Lower lobe of right lung (tissue), 2 donors: ENCODE measurements around the gene FAN1. TPM values are rescaled to one million over a fixed set of nuclear protein-coding genes. Genes with fewer than 3 reads are reported as not detected.
A peak's percentile ranks its signal among the peaks of the same experiment; 100 is the strongest.

Experiments used
- ATAC-seq, 2 donors: fragments of 200-7000 bp; cut with Tn5 transposase; one replicate each; pipeline ENCODE4 v1.9.1; 2020 to 2022; ENCODE audit warnings: mild to moderate bottlenecking in 2 of 2, moderate library complexity in 2 of 2
- DNase-seq: peaks from one replicate; pipeline ENCODE4 v3.0.0-alpha.2; 2020
- H3K27ac ChIP-seq: fragments of 200-600 bp; one replicate; pipeline ENCODE4 v1.8.0; 2022
- H3K27me3 ChIP-seq: fragments of 200-600 bp; one replicate; pipeline ENCODE4 v1.8.0; 2022; ENCODE audit warnings: low read depth
- H3K36me3 ChIP-seq: fragments of 200-600 bp; one replicate; pipeline ENCODE4 v1.8.0; 2022; ENCODE audit warnings: mild to moderate bottlenecking
- H3K4me1 ChIP-seq: fragments of 200-600 bp; one replicate; pipeline ENCODE4 v1.8.0; 2022
- H3K4me3 ChIP-seq: fragments of 200-600 bp; one replicate; pipeline ENCODE4 v1.8.0; 2022; ENCODE audit warnings: mild to moderate bottlenecking
- H3K9me3 ChIP-seq: fragments of 200-600 bp; one replicate; pipeline ENCODE4 v1.8.0; 2022
- intact Hi-C: fragments of 100-400 bp; cut with DNase I; formaldehyde crosslinking; loops from one replicate; pipeline ENCODE4 v1.11.0; 2022
- total RNA-seq: library from RNA; stranded (reverse); fragmentation: NEBNext Ultra II Directional; extraction: Animal tissue kit (Norgen Biotek cat#: 25700); gene quantifications from one replicate; pipeline ENCODE4 v1.2.1, GENCODE V29; 2021
- TF ChIP-seq, protein P1 (sequence below): fragments of 200-600 bp; IDR thresholded peaks from one replicate; pipeline ENCODE4 v1.8.0; 2022; ENCODE audit warnings: antibody characterized with exemption, mild to moderate bottlenecking
- donor health status: DM: no; HTN: yes; CAD: no; lungs with severe emphysema.

FAN1 gene
- total RNA-seq, 1 donor from 2014 or later = 20.9 TPM

DNA sequence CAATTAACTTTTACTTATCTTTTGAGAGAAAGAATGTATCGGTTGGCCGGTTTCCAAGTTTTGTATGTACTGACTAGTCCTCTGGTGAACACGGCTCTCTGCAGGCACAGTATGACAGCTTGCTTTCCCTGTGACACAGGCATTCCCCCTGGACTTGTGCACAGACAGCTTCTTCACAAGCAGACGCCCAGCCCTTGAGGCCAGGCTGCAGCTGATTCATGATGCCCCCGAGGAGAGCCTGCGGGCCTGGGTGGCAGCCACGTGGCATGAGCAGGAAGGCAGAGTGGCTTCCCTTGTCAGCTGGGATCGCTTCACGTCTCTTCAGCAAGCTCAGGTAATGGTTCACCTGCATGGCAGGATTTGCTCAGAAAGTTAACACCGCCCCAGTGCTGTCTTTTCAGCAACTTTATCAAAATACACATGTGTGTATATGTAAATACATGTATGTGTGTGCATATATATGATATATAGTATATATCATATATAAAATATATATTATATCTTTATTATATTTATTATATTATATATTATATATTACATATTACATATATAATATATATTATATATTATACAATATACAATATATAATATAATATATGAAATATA, 25.5 kb downstream of the FAN1 start:
- TF ChIP-seq, protein P1, sequence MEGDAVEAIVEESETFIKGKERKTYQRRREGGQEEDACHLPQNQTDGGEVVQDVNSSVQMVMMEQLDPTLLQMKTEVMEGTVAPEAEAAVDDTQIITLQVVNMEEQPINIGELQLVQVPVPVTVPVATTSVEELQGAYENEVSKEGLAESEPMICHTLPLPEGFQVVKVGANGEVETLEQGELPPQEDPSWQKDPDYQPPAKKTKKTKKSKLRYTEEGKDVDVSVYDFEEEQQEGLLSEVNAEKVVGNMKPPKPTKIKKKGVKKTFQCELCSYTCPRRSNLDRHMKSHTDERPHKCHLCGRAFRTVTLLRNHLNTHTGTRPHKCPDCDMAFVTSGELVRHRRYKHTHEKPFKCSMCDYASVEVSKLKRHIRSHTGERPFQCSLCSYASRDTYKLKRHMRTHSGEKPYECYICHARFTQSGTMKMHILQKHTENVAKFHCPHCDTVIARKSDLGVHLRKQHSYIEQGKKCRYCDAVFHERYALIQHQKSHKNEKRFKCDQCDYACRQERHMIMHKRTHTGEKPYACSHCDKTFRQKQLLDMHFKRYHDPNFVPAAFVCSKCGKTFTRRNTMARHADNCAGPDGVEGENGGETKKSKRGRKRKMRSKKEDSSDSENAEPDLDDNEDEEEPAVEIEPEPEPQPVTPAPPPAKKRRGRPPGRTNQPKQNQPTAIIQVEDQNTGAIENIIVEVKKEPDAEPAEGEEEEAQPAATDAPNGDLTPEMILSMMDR = no peak
- Histone ChIP-seq H3K9me3 (no peaks in the 10 kb centered on the region), H3K36me3 (peaks cover 81% of the 10 kb centered on the region), H3K27me3 (no peaks in the 10 kb centered on the region), H3K27ac (no peak overlapping the region), H3K4me3 (no peak overlapping the region), H3K4me1 (no peaks in the 10 kb centered on the region)
- intact Hi-C loops = no loop called here
- ATAC-seq (no peak), DNase-seq (no peak)

DNA sequence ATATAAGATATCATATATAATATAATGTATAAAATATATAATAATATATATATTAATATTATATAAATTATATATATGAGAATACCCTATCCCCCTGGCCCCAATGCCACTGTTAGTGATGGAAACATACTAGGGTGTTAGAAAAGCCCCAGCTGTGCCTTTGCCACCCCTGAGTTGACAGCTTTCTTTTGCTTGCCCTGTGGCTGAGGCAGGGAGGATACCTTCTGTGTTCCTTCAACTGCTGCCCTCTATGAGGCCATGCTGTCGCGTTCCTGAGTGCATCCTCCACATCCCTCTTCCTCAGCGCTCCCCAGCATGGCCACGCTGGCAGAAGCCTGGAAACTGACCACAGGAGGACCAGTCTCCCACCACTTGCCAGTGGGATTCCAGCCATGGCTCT, 26.3 kb downstream of the FAN1 start:
- DNase-seq = no peak
- intact Hi-C loops = no loop called here
- Histone ChIP-seq H3K27me3 (no peaks in the 10 kb centered on the region), H3K36me3 (peaks cover 80% of the 10 kb centered on the region), H3K4me1 (no peaks in the 10 kb centered on the region), H3K27ac (no peak overlapping the region), H3K4me3 (no peak overlapping the region), H3K9me3 (no peaks in the 10 kb centered on the region)
- no peak for ATAC-seq
- TF ChIP-seq, protein P1 = no peak

DNA sequence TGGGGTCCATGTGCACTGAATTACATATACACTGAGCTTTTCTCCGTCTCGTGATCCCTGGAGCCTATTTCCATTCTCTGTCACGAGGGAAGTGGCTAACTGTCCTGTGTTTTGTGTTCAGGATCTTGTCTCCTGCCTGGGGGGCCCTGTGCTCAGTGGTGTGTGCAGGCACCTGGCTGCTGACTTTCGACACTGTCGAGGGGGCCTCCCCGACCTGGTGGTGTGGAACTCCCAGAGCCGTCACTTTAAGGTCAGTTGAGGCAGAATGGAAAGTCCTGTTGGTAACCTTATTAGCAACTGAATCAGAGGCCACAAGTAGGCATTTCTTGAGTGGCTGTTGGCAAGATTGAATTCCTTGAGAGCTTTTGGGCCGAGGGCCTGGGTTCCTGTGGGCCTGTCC, 26.7 kb downstream of the FAN1 start:
- ATAC-seq (no peak), DNase-seq (no peak)
- intact Hi-C loops = no loop called here
- TF ChIP-seq, protein P1 = no peak
- no peak overlapping the region for H3K4me3 ChIP-seq
- no peaks in the 10 kb centered on the region for H3K9me3 ChIP-seq
- peaks cover 80% of the 10 kb centered on the region for H3K36me3 ChIP-seq
- no peak overlapping the region for H3K27ac ChIP-seq
- H3K4me1 ChIP-seq = no peaks in the 10 kb centered on the region
- H3K27me3 ChIP-seq = no peaks in the 10 kb centered on the region

DNA sequence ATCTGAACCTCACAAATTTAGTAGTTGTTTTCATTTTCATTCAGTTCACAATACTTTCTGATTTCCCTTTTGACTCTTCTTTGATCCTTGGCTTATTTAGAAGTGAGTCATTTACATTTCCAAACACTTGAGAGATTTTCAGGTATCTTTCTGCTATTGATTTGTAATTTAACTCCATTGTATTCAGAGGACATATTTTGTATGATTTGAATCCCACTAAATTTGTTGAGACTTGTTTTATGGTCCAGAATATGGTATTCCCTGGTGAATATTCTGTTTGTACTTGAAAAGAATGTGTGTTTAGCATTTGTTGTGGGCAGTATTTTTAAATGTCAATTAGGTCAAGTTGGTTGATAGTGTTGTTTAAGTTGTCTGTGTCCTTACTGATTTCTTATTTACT, 29.6 kb downstream of the FAN1 start:
- H3K4me3 ChIP-seq = no peak overlapping the region
- H3K27ac ChIP-seq = no peak overlapping the region
- H3K36me3 ChIP-seq = peaks cover 76% of the 10 kb centered on the region
- TF ChIP-seq, protein P1 = no peak
- intact Hi-C loops = no loop called here
- DNase-seq (no peak), ATAC-seq (no peak)
- no peaks in the 10 kb centered on the region for H3K27me3 ChIP-seq
- H3K4me1 ChIP-seq = no peaks in the 10 kb centered on the region
- no peaks in the 10 kb centered on the region for H3K9me3 ChIP-seq

DNA sequence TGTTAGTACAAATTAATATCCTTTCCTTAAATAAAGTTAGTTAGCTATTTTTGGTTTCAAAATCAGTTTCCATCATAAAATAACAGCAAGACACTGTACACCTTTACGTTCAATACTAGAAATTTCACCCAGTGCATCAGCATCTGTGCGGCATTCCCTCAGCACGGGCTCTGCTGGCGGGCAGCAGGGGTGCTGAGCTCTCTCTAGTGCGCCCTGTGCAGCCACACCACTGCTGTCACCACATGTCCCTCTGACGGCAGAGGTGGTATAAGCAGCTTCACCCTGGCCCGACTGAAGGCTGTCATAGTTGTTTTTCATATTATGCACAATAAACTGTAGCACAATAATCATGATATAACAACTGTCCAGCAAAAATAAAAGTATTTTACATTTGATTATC, 35.4 kb downstream of the FAN1 start:
- no peak overlapping the region for H3K27ac ChIP-seq
- no peaks in the 10 kb centered on the region for H3K27me3 ChIP-seq
- TF ChIP-seq, protein P1 = no peak
- no peak for DNase-seq
- intact Hi-C loops = no loop called here
- H3K4me1 ChIP-seq = no peaks in the 10 kb centered on the region
- no peak overlapping the region for H3K4me3 ChIP-seq
- ATAC-seq = no peak
- H3K36me3 ChIP-seq = peaks cover 96% of the 10 kb centered on the region
- H3K9me3 ChIP-seq = no peaks in the 10 kb centered on the region

DNA sequence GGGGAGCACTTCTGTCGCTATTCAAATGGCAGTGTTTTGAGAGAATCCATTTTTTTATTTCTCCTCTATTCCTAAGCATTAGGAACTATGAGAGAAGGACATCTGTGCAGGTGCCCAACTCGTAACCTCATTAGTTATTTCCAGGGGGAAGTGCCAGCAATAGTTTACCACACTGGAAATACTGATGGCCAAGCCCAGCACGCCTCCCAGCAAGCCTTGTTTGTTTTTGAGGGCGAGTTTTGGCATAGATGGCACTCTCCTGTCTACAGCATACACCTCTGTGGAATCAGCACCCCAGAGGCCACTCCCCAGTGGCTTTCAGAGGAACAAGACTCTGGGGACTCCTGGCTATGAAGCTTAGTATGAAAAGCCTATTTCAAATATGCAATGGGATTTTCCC, 36.6 kb downstream of the FAN1 start:
- H3K4me1 ChIP-seq = no peaks in the 10 kb centered on the region
- no peak overlapping the region for H3K27ac ChIP-seq
- H3K9me3 ChIP-seq = no peaks in the 10 kb centered on the region
- no peak overlapping the region for H3K4me3 ChIP-seq
- intact Hi-C loops = no loop called here
- no peaks in the 10 kb centered on the region for H3K27me3 ChIP-seq
- peaks cover 96% of the 10 kb centered on the region for H3K36me3 ChIP-seq
- peak; percentile 41 to 58 for ATAC-seq
- no peak for DNase-seq
- TF ChIP-seq, protein P1 = no peak
